ENCODE results near the gene SPATA1. TPM values are rescaled to one million over a fixed set of nuclear protein-coding genes. Genes with fewer than 3 reads are reported as not detected.
A peak's percentile ranks its signal among the peaks of the same experiment; 100 is the strongest.

SPATA1 gene
- total and polyA plus RNA-seq, 2 of the 4 experiments (the other 2 are of a cell fraction) = under 0.01 to 0.56 TPM

DNA sequence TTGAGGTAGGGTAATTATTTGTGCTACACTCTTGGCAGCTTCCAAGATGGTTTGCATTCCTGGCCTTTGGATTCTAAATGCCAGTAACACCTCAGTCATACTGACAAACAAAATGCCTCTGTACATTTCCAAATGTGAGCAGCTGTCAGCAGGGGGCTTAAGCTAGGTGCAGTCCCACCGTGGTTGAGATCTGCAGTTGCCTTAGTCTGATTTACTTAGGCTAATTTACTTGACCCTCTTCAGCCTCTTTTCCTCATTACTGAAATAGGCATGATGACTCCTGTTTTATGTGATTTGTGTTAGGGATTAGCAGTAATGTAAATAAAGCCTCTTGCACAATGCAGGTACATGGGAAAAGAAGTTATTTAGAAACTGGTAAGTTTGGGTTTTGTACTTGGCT, 13.5 kb upstream of the SPATA1 start:
- WGBS, 2 experiments (ENCODE audit: extremely low coverage in 2 of 2, insufficient read length in 1 of 2) = no CpG with 5 or more reads among the region's 1 CpG
- no peaks in the 10 kb centered on the region for H3K27me3 ChIP-seq (ENCODE audit: control insufficient read depth, insufficient read depth, low read length)
- no peak overlapping the region for H4K5ac ChIP-seq (ENCODE audit: low read depth, low read length)
- H3K9ac ChIP-seq (ENCODE audit: low read depth, low read length) = no peak overlapping the region
- ATAC-seq (ENCODE audit: low read depth) (no peak), DNase-seq (no peak)
- TF ChIP-seq NFE2L2 (IDR thresholded peaks at IDR 0.05; ENCODE audit: low read depth, low read length) (no peak), CEBPB (IDR thresholded peaks at IDR 0.05; ENCODE audit: low read depth, low read length) (peak; percentile 38; the same call in 1 of the 2 replicates), MXI1 (IDR thresholded peaks at IDR 0.05; ENCODE audit: borderline replicate concordance, low read depth, low read length) (no peak)
- H3K9me3 ChIP-seq (ENCODE audit: control insufficient read depth, insufficient read depth, low read length) = no peaks in the 10 kb centered on the region
- 0 out of 2 replicates have a peak overlapping the region, but pooled peaks have one; percentile 33 for H3K4me2 ChIP-seq (ENCODE audit: low read depth, low read length)
- H3K27ac ChIP-seq (ENCODE audit: insufficient read depth, low read length) = no peak overlapping the region
- BruUV-seq (replicated peaks) = no TSS peak
- intact Hi-C loops (cut with micrococcal nuclease) (no loop called here), in situ Hi-C loops (cut with MboI; ENCODE audit: low sequenced_read_pairs) (no loop called here), dilution Hi-C loops (cut with HindIII; ENCODE audit: low sequenced_read_pairs, unreplicated experiment) (no loop called here)
- no peak overlapping the region for H2BK15ac ChIP-seq (ENCODE audit: low read depth, low read length)
- ChIA-PET CTCF (no interaction called here), POLR2A (ENCODE audit: unreplicated experiment) (no interaction called here)
- H2AK9ac ChIP-seq (replicated peaks; ENCODE audit: low read depth, low read length, poor library complexity) = no peak overlapping the region
- no peak overlapping the region for H3K56ac ChIP-seq (ENCODE audit: extremely low read depth, insufficient read depth, low read length)
- no peak overlapping the region for H2BK120ac ChIP-seq (ENCODE audit: low read depth, low read length)
- no peak overlapping the region for H3K4me3 ChIP-seq (ENCODE audit: insufficient read depth, low read depth, low read length)
- peaks cover 3% of the 10 kb centered on the region for H3K4me1 ChIP-seq (ENCODE audit: control insufficient read depth, insufficient read depth, low read length)
- no peaks in the 10 kb centered on the region for H4K20me1 ChIP-seq (ENCODE audit: insufficient read depth, low read length)
- H3K36me3 ChIP-seq (ENCODE audit: control insufficient read depth, insufficient read depth, low read length) = peaks cover 25% of the 10 kb centered on the region
- no peak overlapping the region for H4K8ac ChIP-seq (ENCODE audit: low read depth in 2 of 2, low read length in 2 of 2)
- no peak overlapping the region for H4K91ac ChIP-seq (ENCODE audit: insufficient read depth, low read depth, low read length)
- H2BK20ac ChIP-seq (ENCODE audit: low read depth, low read length) = no peak overlapping the region
- no peak overlapping the region for H3K14ac ChIP-seq (replicated peaks; ENCODE audit: low read depth, low read length)
- no peak overlapping the region for H3K4ac ChIP-seq (ENCODE audit: low read depth, low read length)
- peaks cover 13 to 22% of the 10 kb centered on the region in 2 experiments for H3K79me1 ChIP-seq (ENCODE audit: low read depth in 1 of 2, low read length in 2 of 2)
- H3K23ac ChIP-seq (ENCODE audit: low read depth, low read length) = no peak overlapping the region
- no peak overlapping the region for H2AK5ac ChIP-seq (ENCODE audit: low read depth, low read length)
- peaks cover 3% of the 10 kb centered on the region; the same call in 1 of the 2 replicates for H3K9me1 ChIP-seq (ENCODE audit: insufficient read depth, low read length)
- no peak overlapping the region for H2AFZ ChIP-seq (replicated peaks; ENCODE audit: low read length, poor library complexity)
- H2BK5ac ChIP-seq (ENCODE audit: low read depth, low read length, poor library complexity, severe bottlenecking) = no peak overlapping the region
- H3K18ac ChIP-seq (ENCODE audit: low read depth, low read length) = no peak overlapping the region
